ENCODE measurements around the gene CCL21.

CCL21 gene

DNA sequence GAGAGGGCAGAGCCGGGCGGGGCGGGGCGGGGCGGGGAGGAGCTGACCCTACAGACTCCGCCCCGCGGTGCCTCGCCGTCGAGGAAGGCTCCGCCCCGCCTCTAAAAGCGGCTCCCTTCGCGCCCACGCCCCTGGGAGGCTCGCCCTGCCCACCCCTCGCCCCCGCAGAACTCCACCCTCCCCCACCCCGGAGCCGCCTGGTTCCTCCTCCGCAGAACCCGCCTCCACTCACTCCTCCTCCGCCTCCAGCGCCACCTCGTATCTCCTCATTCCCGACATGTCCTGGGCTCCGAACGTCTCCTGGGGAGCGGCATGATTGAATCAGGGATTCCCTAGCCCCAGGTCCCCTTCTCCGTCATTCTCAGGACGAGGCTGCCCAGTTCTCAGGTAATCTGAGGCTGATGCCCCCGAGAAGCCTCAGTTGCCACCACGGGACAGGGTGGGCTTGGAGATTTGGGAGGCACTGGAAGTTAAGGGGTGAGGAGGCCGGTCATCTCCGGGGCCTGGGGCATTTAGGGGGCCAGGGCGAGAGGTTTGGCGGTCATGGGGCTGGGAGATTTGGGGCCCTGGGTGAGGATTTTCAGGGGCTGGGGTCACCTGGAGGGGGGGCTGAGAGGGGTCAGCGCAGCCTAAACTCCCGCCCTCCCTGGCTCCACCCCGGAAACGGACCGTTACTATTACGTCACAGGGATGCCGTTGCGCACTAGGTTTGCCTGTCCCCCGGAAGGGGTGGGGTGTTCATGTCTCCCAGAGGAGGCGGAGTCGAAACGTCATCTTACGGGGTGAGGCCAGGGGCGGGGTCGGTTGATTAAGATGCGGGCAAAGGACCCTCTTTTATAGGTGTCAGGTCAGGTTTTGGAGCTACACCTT is 44.3 kb downstream of the CCL21 start:
- DNase-seq = peak; percentile 94

DNA sequence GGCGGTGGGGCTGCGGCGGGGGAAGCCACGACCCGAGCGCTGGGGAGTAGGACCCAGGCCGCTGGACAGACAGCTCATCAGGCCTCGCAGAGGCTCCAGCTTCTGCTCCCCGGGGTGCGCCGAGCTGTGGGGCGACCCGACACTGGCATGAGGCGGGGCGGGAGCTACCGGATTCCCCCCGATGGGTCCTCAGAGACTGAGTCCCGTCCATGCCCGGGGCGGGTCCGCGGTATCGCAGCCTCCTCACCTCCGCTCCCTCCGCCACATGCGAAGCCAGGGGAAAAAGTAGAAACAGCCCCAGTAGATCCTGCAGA is 44.9 kb downstream of the CCL21 start:
- no peak for DNase-seq

DNA sequence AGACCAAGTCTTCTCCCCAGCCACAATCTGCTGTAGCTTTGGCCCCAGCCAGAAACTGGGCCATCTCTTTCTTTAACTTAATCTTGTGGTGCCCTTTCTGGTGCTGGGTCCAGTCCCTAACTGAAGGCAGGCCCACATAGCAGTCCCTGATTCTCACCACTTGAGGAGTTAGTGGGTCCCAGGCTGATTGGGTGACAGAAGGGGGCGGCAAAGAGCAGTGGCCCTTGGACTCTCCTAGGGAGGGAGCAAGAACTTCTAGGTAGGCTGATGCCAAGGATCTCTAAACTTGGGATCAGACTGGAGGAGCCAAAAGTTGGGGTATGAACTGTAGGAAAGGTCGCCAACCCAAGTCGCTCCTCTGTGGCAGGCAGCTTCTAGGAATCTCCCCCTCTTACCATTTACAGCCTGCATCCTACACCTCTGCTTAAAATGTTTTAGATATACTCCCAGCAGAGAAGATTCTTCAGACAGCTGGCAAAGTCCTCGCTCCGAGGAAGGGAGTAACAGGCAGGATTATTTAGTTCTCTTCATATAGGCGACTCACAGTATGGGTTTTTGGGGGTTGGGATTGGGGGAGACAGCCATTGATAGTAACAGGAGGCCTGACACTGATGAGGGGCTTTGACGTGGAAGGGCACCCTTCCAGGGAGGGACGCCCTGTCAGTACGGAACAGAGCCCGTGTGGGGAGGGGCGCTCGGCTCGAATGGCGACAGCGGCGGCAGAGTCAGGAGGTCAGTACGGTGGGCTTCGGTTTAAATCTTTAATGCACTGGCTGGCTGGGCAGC is 45.5 kb downstream of the CCL21 start:
- DNase-seq = peak; percentile 84

DNA sequence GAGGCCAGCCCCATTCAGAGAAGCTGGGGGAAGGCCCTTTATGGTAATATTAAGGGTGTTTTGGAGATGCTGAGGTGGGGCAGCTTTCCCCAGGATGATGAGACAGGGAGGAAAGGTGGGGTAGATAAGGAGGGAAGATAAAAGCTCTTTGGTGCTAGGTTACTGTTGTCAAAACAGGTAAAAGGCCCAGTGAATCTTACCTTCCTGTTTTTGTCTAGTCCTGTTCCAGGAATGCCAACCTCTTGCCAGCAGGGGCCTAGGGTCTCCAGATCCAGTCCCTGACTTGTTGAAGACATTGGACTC is 46.7 kb downstream of the CCL21 start:
- no peak for DNase-seq

DNA sequence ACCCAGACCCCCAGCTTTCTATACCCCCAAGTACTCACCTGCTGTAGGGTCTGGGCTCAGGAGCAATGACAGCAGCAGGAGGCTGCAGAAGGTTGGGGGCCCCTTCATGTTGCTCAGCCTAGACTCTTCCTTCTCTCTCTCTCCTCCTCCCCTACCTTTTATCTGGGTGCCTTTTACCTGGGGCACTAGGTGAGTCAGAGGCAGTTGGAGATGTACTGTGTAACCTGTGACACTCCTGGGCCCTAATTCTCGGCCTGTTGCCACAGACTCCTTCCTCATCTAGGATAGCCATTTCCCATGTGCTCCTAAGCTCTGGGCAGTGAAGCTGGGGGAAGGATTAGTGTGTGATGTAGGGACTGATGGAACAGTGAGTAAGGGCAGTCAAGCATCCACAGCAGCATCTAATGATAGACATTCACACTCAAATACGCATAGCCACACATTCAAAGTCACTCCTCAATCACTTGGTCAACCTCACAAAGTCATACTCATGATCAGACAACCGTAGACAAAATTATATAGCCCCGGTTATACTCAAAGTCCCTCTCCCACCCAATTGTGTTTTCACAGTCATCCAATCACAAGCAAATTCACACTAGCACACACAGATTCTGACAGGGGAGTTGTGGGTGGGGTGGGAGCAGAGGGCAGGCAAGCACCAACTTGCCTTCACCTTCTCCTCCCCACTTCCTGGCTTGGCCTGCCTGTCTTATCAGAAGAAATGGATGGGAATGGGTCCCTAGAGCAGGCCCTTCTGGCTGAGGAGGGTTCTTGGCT is 47.2 kb downstream of the CCL21 start, which contains the start of gene CCL27:
TSS of gene CCL27 (minus strand) at position 132 of the 777 bp plus-strand sequence. CDS start at position 108, 24 bp downstream.
- no peak for DNase-seq

DNA sequence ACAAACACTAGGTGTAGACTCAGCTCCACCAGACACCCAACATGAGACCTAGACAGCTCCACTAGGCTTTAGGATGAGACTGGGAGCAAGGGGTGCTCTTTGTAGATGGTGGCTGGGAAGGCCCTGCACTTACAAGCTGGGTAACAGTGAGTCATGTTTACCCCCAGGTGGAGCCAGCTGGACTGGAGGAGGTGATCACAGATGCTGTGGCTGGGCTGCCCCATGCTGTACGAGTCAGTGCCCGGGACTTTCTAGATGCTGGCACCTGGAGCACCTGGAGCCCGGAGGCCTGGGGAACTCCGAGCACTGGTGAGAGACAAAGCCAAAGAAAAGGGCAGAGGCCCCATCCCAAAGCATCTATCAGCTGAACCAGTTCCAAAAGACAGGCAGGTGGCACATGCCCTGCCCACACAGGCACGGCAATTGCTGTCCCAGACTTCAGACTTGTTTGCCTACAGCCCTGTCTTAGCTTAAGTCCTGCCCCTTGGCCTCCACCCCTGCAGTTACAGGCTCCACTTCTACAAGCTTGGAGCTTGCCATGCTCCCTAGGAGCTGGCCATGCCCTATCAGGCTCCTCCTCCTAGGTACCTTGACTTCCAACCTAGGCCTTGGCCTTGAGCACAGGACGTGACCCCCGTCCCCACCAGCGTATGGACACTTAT is 50.2 kb downstream of the CCL21 start:
- no peak for DNase-seq
